ENCODE measurements around the gene IQGAP3.

The IQGAP3 gene

DNA sequence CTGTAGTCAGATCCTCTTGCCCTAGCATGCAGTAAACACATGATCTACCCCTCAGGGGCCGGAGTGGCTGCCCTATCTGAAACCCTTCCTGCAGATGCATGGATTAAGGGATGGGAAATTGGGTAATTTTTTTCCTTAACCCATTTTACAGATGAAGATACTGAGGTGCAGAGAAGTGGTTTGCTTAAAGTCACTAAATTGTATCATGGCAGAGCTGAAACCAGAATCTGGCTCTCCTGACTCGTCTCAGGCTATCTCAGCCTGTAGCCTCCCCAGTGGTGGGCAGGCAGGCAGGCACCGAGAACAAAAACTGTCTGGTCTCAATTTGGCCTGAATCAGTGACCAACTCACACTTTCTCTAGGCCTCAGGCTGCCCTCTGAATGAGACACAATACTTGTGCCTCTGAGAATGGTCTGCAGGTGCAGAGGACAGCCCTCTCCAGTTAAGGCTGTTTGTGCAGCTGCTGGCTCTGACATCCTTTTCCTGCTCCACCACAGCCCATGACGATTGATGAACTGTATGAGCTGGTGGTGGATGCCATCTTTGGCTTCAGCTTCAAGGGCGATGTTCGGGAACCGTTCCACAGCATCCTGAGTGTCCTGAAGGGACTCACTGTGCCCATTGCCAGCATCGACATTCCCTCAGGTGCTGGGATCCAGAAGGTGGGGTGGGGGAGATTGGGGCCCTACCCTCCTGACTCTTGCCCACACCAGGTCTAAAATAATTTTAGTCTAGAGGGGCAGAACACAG lies 20.7 kb upstream of the IQGAP3 start:
- TF ChIP-seq USF1 (IDR thresholded peaks at IDR 0.05) = no peak
- no peak for TF ChIP-seq RAD21 (IDR thresholded peaks at IDR 0.05; ENCODE audit: low read depth)
- TF ChIP-seq EGR1 (IDR thresholded peaks at IDR 0.05) = no peak
- TF ChIP-seq TAF1 (IDR thresholded peaks at IDR 0.05; ENCODE audit: low read depth) = no peak
- TF ChIP-seq, protein P1, sequence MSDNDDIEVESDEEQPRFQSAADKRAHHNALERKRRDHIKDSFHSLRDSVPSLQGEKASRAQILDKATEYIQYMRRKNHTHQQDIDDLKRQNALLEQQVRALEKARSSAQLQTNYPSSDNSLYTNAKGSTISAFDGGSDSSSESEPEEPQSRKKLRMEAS (IDR thresholded peaks at IDR 0.05) = no peak
- no peak for TF ChIP-seq TCF12 (IDR thresholded peaks at IDR 0.05; ENCODE audit: low read depth)
- TF ChIP-seq NFIC (IDR thresholded peaks at IDR 0.05) = no peak
- no peak for TF ChIP-seq TEAD4 (IDR thresholded peaks at IDR 0.05)

GRCh38 chr1:156592158-156592909 lies 20.0 kb upstream of the IQGAP3 start:
- TF ChIP-seq TAF1 (IDR thresholded peaks at IDR 0.05; ENCODE audit: low read depth) (no peak), FOXM1 (IDR thresholded peaks at IDR 0.05; ENCODE audit: borderline replicate concordance, low read depth) (no peak), EGR1 (IDR thresholded peaks at IDR 0.05) (no peak), ZBTB7A (IDR thresholded peaks at IDR 0.05; ENCODE audit: low read depth) (no peak), TEAD4 (IDR thresholded peaks at IDR 0.05) (no peak), CEBPB (IDR thresholded peaks at IDR 0.05) (no peak), YY1 (IDR thresholded peaks at IDR 0.05; ENCODE audit: low read depth) (no peak), NFIC (IDR thresholded peaks at IDR 0.05) (no peak), TCF12 (IDR thresholded peaks at IDR 0.05; ENCODE audit: low read depth) (no peak), USF1 (IDR thresholded peaks at IDR 0.05) (no peak), EP300 (IDR thresholded peaks at IDR 0.05; ENCODE audit: borderline replicate concordance) (no peak)
- TF ChIP-seq, protein P2, sequence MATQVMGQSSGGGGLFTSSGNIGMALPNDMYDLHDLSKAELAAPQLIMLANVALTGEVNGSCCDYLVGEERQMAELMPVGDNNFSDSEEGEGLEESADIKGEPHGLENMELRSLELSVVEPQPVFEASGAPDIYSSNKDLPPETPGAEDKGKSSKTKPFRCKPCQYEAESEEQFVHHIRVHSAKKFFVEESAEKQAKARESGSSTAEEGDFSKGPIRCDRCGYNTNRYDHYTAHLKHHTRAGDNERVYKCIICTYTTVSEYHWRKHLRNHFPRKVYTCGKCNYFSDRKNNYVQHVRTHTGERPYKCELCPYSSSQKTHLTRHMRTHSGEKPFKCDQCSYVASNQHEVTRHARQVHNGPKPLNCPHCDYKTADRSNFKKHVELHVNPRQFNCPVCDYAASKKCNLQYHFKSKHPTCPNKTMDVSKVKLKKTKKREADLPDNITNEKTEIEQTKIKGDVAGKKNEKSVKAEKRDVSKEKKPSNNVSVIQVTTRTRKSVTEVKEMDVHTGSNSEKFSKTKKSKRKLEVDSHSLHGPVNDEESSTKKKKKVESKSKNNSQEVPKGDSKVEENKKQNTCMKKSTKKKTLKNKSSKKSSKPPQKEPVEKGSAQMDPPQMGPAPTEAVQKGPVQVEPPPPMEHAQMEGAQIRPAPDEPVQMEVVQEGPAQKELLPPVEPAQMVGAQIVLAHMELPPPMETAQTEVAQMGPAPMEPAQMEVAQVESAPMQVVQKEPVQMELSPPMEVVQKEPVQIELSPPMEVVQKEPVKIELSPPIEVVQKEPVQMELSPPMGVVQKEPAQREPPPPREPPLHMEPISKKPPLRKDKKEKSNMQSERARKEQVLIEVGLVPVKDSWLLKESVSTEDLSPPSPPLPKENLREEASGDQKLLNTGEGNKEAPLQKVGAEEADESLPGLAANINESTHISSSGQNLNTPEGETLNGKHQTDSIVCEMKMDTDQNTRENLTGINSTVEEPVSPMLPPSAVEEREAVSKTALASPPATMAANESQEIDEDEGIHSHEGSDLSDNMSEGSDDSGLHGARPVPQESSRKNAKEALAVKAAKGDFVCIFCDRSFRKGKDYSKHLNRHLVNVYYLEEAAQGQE (IDR thresholded peaks at IDR 0.05; ENCODE audit: low read depth) = no peak
- TF ChIP-seq, protein P1 (IDR thresholded peaks at IDR 0.05) = no peak

DNA sequence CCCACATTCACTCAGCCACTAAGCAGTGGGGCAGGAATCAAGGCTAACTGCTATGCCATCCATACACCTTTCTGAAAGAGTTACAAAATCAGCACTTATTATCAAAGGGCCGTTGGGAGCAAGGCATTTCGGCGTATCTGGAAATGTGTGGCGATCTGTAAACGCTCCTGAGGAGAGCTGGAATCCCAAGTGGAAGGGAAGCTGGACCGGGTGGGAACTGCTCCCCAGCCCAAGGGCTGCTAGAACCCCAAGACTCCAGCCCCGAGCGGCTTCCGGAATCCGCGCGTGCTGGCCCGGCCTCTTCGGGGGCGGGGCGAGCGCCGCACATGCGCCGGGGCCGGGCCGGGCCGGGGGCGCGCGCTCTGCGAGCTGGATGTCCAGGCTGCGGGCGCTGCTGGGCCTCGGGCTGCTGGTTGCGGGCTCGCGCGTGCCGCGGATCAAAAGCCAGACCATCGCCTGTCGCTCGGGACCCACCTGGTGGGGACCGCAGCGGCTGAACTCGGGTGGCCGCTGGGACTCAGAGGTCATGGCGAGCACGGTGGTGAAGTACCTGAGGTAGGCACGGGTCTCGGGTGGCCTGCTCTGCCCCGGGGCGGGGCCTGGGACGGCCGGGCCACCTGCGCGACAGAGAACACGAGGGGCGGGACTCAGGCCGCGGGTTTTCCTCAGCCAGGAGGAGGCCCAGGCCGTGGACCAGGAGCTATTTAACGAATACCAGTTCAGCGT lies 19.2 kb upstream of the IQGAP3 start, which contains the start of gene NAXE:
NAXE (plus strand) TSS at position 345 of the 726 bp plus-strand sequence; CDS start at position 374, 29 bp downstream.
- TF ChIP-seq TAF1 (IDR thresholded peaks at IDR 0.05; ENCODE audit: low read depth) = peak; percentile 73
- peak; percentile 14; the same call in 1 of the 2 replicates for TF ChIP-seq EGR1 (IDR thresholded peaks at IDR 0.05)
- TF ChIP-seq EP300 (IDR thresholded peaks at IDR 0.05; ENCODE audit: borderline replicate concordance) = no peak
- TF ChIP-seq, protein P1 (IDR thresholded peaks at IDR 0.05) = peak; percentile 28; the same call in 1 of the 2 replicates

- TF ChIP-seq, protein P2 (IDR thresholded peaks at IDR 0.05; ENCODE audit: low read depth) = no peak
- TF ChIP-seq EP300 (IDR thresholded peaks at IDR 0.05; ENCODE audit: borderline replicate concordance) = no peak
- no peak for TF ChIP-seq YY1 (IDR thresholded peaks at IDR 0.05; ENCODE audit: low read depth)
- TF ChIP-seq FOXM1 (IDR thresholded peaks at IDR 0.05; ENCODE audit: borderline replicate concordance, low read depth) = no peak
- no peak for TF ChIP-seq NFIC (IDR thresholded peaks at IDR 0.05)
- TF ChIP-seq TAF1 (IDR thresholded peaks at IDR 0.05; ENCODE audit: low read depth) = no peak
- TF ChIP-seq EGR1 (IDR thresholded peaks at IDR 0.05) = no peak
- TF ChIP-seq TCF12 (IDR thresholded peaks at IDR 0.05; ENCODE audit: low read depth) = no peak
- no peak for TF ChIP-seq CREB1 (IDR thresholded peaks at IDR 0.05; ENCODE audit: low read depth)
- TF ChIP-seq CEBPB (IDR thresholded peaks at IDR 0.05) = no peak
- no peak for TF ChIP-seq USF1 (IDR thresholded peaks at IDR 0.05)
- no peak for TF ChIP-seq ZBTB7A (IDR thresholded peaks at IDR 0.05; ENCODE audit: low read depth)
- TF ChIP-seq, protein P1 (IDR thresholded peaks at IDR 0.05) = no peak
- TF ChIP-seq RAD21 (IDR thresholded peaks at IDR 0.05; ENCODE audit: low read depth) = no peak
- TF ChIP-seq TEAD4 (IDR thresholded peaks at IDR 0.05) = no peak
Measured at GRCh38 chr1:156591181-156591431, 18.7 kb upstream of the IQGAP3 start.

Measured in Ishikawa (cell line).